Islet of Langerhans (tissue), 1 donor: Measurements from ENCODE around the gene HEPN1.
"Not testable (repeated sequence)": the region's sequence is repeated elsewhere in the genome, so short reads cannot be mapped to it uniquely, and the experiment has no call there.

Experiments used
- FAIRE-seq: peaks from one replicate; lab custom pipeline; 2011; peaks lifted over from hg19 to GRCh38; lab: Jason Lieb, UNC

HEPN1 gene

DNA sequence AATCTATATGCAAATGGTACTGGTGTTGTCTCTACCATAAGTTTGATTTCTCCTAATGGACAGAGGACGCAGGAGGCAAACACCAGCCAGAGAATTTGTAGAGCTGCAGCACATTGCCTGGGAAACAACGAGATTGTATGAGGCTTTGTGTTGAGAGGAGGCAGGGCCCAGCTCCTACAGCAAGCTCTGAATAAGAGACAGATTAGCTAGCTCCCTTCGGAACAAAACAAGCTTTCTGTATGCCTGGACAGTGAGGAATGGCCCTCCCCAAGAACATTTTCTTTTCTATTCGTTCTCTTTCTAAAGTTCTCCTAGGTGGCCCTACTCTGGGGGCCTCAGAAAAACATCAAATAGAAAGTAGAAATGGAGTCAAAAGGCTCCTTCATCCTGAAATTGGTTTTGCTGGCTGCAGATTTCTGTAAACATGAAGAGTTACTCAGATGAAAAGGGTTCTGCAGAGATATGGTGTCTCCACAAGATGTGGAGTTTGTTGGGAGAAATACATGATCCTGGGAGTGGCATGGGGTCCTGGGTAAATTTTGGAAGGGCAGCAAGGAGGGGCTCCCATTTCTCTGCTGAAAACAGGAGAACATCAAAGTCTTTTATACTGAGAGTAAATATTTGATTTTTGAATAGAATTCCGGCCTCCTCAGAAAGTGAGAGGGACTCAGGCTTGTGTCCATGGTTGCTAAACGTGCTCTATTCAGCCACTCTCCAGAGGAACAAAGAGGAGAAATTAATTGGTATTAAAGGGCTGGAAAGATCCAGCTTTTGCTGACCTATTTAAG, 23.6 kb downstream of the HEPN1 start:
- no peak for FAIRE-seq

DNA sequence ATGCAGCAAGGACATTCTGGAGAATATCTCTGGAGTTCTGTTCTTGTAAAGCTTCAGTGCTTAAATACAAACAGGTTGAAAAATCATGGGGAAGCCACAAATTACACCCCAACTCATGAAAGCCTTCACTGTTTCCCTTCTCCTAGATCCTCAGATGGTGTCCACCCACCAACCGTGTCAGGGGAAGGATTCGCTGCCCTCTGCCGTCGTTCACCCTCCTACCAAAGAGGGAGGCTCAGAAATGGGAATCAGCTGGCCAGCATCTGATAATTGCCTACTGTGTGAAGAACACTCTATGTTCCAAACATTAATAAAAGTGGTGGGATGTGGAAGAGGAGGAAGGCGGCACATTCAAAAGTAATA, 24.2 kb downstream of the HEPN1 start:
- FAIRE-seq = no peak

DNA sequence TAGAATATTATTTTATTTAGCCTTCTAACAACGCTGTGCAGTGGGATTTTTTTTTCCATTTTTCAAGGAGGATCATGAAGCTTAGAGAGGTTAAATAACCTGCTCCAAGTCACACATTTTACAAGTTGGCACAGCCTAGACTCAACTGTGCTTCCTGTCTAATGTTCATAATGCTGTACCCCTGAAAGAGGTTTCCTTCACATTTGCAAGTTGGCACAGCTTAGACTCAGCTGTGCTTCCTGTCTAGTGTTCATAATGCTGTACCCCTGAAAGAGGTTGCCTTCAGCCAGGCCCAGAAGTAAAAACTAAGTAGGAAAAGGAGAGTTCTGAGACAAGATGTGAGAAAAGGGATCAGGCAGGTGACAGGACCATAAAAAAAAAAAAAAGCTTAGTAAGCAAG, 24.7 kb downstream of the HEPN1 start:
- no peak for FAIRE-seq

DNA sequence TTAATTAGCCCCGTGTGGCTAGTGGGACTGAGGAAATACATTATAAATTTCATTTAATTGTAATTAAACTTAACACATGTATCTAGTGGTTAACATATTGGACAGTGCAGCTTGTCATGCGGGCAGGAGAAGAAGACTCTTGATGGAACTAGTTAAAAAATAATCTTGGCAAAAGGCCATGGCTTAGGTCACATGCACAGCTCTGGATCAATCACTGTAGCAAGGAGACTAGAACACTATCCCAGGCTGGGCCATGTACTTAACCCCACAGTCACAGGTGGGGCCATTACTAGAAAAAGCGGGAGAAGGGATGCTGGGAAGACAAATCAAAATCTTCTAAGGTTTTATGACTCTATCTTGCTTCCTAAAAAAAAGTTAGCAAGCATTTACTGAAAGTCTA, 25.5 kb downstream of the HEPN1 start:
- FAIRE-seq = no peak

DNA sequence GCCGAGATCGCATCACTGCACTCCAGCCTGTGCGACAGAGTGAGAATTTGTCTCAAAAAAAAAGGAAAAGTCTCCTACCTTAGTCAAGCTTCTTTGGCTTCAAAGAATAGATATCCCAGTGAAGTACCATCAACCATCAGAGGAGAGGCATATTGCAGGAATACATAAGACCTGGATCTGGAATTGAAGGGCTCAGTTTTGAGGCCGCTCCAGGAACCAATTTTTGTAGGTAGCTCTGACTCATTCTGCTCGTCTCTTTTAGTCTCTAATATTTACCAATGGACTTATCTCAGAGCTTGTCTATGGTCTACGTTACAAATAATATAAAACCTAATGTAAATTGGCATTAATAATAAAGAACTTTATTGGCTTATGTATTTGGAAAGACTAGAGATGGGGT, 26.8 kb downstream of the HEPN1 start:
- no peak for FAIRE-seq

DNA sequence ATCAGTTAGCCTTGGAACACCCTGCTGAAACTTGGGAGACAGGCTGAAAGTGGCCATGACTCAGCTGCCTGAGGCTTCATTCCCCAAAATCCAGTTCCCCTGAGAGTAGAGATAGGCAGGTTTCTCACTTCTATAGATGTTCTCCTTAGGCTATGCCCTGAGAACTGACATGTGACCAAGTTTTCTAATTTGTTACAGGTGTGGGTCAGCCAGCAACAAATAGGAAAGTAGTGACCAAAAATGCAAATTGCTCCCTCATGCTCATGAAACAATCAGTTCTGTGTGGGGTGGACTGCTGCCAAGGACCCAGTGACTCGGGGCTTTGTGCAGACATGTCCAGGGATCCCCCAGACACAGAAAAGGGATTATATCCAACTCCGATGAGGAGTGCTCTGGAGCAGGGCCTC, 27.7 kb downstream of the HEPN1 start:
- no peak for FAIRE-seq

DNA sequence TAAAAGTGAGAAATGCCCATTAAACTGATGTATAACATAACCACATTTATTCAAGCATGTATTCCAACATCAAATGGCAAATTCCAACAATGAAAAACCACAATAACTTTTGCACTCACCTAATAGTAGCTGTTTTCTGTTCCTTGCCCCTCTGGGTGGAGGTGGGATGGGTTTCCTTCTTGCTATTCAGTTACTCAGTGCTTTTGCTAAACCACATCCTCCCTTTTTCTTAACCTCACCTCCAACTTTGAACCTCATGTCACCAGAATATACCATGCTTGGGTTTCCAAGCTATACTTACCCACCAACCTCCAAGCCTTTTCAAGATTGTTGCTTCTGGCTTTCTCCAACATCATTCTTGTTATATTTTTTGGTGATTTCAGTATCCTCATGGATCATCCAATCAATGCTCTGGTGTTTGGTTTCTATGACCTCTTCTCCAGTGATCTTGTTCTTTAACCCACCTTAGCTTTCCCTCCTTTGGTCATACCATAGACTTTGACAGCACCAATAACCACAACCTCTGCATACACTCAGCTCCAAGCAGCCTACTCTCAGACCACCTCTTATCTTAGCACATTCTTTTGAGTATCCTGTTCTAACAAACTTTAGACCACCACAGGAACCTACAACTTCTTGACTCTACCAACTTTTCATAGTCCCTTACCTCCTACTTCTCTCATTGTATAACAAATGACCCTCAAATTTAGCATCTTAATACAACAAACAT, 31.7 kb downstream of the HEPN1 start:
- no peak for FAIRE-seq

DNA sequence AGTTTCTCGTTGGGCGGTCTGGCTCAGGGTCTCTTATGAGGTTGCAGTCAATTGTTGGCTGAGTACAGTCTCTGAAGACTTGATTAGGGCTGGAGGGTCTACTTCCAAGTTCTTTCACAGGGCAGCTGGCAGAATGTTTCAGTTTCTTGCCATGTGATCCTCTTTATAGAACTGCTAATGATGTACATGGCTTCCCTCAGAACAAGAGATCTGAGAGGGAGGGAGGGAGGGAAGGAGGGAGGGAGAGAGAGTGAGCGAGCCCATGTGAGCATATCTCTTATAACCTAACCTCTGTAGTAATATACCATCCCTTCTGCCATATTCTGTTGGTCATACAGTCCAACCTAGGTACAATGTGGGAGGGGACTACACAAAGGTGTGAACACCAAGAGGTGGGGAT, 32.3 kb downstream of the HEPN1 start:
- FAIRE-seq = no peak

DNA sequence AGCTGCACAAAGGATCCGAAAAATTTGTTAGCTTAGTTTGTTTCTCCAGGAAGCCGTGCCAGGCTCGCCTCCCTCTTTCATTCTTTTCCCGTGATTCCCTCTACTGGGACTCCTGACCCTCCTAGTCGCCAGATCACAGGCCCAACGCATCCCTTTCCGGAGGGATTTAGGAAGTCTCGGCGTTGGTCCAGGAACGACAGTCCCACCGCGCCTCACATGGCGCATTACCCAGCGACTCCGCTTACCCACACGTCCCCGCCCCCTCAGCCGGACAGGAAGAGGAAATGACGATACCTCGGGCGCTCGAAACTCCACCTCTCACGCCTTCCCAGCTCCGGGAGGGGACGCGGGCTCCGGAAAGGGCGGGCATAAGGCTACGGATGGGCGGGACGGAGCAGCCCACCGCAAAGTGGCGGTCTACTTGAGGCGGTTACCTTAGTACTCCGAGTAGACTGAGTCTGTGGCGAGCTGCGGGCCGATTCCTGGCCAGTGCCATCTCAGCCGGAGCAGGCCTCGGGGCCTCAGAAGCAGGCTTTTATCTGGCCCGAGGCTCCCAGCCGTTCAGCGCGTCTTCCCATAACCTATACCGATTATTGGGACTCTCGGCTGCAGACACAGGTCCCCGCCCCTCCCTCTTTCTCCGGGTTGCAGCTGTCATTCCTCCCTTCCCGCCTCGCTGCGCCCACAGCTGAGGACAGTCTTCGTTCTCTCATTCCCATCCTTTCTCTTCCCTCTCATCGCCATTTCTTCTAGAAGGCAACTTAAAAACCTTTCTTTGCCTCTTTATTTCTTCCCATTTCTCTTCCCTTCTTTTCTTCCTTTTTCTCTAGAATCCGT, 34.9 kb downstream of the HEPN1 start, which contains the start of gene CCDC15:
CCDC15 (plus strand) TSS at position 450 of the 837 bp plus-strand sequence. CDS start 531 bp downstream, outside the sequence.
- peak; percentile 90 for FAIRE-seq

DNA sequence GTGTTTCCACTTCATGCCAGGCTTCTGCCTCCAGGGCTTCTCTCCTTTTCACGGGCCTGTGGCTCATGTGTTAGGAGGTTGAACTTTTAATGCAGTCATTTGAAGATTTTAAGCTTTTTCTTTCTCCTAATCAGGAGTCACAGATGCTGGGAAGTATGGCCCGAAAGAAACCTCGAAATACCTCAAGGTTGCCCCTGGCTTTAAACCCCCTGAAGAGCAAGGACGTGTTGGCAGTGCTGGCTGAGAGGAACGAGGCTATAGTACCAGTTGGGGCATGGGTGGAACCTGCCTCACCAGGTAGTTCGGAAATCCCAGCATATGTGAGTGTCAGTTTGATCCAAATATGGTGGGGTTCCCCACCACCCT, 35.5 kb downstream of the HEPN1 start:
- FAIRE-seq = no peak

DNA sequence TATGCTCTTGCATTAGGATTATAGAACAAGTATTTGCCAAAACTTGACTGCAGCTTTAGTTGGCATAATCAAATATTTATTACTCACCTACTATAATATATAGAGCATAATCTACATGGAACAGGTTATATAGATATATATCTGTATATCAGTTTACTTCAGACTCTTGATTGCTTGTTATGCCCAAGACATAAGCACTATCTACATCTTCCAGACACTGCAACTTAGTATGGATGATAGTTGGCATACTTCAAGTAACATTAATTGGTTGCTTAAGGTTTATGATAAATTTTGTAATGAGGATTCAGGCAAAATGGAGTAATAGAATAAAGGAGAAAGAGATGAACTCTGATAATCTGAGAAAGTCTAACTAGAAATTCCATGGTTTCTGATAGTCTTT, 36.0 kb downstream of the HEPN1 start:
- FAIRE-seq = no peak

DNA sequence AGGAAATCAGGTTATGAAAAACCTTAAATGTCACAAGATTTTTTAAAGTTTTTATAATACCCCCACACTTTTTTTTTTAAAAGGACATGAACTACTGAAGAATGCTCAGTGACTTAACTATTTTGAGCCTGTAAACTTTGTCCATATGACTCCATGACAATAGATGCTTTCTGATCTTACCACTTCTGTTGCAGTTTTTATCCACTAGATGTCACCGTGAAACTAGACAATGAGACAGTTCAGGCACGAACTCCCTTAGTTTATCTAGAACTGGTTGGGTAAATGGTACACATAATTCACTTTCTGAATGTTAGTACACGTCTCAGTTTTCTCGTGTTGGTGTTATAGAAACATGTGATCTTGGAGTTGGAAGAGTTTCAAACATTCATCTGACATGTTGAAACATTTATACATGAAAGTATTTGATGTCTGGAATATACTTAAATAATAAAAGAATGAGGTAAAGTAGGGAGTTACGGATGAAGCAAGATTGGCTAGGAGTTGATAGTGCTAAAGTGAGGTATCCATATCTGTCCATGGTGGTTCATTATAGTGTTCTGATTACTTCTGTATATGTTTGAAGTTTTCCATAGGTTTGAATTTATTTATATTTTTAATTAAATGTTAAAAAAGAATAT, 43.0 kb downstream of the HEPN1 start:
- peak; percentile 99 for FAIRE-seq

DNA sequence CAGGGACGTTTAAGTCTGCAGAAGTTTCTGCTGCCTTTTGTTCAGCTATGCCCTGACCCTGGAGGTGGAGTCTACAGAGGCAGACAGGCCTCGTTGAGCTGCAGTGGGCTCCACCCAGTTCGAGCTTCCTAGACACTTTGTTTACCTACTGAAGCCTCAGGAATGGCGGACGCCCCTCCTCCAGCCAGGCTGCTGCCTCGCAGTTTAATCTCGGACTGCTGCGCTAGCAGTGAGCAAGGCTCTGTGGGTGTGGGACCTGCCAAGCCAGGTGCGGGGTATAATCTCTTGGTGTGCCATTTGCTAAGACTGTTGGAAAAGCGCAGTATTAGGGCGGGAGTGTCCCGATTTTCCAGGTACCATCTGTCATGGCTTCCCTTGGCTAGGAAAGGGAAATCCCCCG, 49.1 kb downstream of the HEPN1 start:
- FAIRE-seq = not testable (repeated sequence)
